ENCODE data around the gene CDK2AP2. TPM values are rescaled to one million over a fixed set of nuclear protein-coding genes. Genes with fewer than 3 reads are reported as not detected.

The CDK2AP2 gene
- total and polyA plus RNA-seq, 9 of the 15 experiments (the other 6 are each of a cell fraction or from before 2014, with no cell fraction given) = 4.4 to 47.4 (median 21.7) TPM

DNA sequence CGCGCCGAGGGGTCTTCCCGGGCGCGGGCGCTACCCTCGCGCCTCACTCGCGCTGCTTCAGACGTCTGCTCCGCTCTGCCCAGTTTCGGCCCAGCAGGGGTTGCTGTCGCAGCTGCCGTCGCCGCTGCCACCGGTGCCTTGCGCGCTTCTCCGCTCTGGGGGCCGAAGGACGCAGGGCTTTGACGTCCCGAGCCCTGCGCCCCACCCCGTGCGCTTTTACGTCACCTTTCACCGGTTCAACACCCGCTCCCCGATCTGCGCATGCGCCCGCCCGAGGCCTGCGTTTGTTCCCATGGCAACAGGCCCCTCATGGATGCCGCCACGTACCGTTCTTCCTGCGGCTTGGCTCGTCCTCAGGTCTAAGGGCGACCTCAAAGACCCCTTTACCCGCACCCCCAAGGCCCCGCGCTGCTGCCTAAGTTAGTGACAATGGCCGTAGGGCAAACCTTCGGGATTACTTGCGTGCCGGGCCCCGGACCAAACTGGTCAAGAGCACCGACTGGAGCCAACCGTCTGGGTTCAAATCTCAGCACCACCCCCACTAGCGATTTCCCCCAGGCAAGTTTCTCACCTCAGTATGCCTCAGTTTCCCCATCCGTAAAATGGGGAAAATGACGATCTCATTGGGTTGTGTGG lies 642 bp upstream of the CDK2AP2 start:
- no peaks in the 10 kb centered on the region for H3K9me3 ChIP-seq (replicated peaks; ENCODE audit: control insufficient read depth, insufficient read depth, low read depth, low read length)
- H3K36me3 ChIP-seq (ENCODE audit: control insufficient read depth, insufficient read depth, low read length) = peaks cover 10% of the 10 kb centered on the region; the same call in 2 of the 3 replicates
- peak overlapping the region; percentile 87 to 99 for H3K9ac ChIP-seq (ENCODE audit: insufficient read depth in 1 of 2, low read depth in 2 of 2, low read length in 2 of 2)
- H3K27ac ChIP-seq (ENCODE audit: extremely low read depth, low read depth, low read length) = peak overlapping the region; percentile 92
- ATAC-seq (peak; percentile 53), DNase-seq (ENCODE audit: extremely low read depth in 1 of 4, low spot score in 3 of 4) (peak; percentile 98 to 100 (median 100)), FAIRE-seq (no peak)
- no peaks in the 10 kb centered on the region for H3K9me1 ChIP-seq (ENCODE audit: control insufficient read depth, insufficient read depth, low read length)
- peak overlapping the region; percentile 97 for H2AFZ ChIP-seq (ENCODE audit: low read depth, low read length)
- H3K4me1 ChIP-seq (replicated peaks in 1 of 2; ENCODE audit: control insufficient read depth in 2 of 2, insufficient read depth in 2 of 2, low read length in 2 of 2) = peaks cover 28 to 54% of the 10 kb centered on the region in 2 experiments
- POLR2A ChIA-PET = interaction anchor here (1.2 kb wide), 1 partner anchor 107 kb away, joined by 4 read pairs; the partner anchor contains the start of gene PPP1CA
- intact Hi-C loops (cut with micrococcal nuclease) = loop anchor here (5.0 kb wide), 4 partner anchors 36 to 151 kb away; partner anchors contain the start of genes GSTP1 and RPS6KB2
- H3K4me2 ChIP-seq (ENCODE audit: insufficient read depth, low read length) = peak overlapping the region; percentile 87
- no peaks in the 10 kb centered on the region for H4K20me1 ChIP-seq (replicated peaks; ENCODE audit: control insufficient read depth, insufficient read depth, low read length)
- no TSS peak for BruUV-seq (replicated peaks)
- in situ Hi-C loops (cut with MboI) = no loop called here
- H3K79me2 ChIP-seq (ENCODE audit: control insufficient read depth, insufficient read depth, low read length) = peaks cover 31% of the 10 kb centered on the region
- H3K27me3 ChIP-seq (ENCODE audit: control insufficient read depth in 2 of 2, insufficient read depth in 2 of 2, low read length in 2 of 2) = no peaks in the 10 kb centered on the region
- peak overlapping the region; percentile 79 for H3K4me3 ChIP-seq
- whole genome bisulfite sequencing (ENCODE audit: insufficient coverage, low coverage, missing lambda C conversion rate) = 1% methylated on average over 43 of the region's 57 CpGs
- CTCF ChIA-PET (ENCODE audit: low intra/inter-chr PET ratio) = no interaction called here
- TF ChIP-seq, protein P1, sequence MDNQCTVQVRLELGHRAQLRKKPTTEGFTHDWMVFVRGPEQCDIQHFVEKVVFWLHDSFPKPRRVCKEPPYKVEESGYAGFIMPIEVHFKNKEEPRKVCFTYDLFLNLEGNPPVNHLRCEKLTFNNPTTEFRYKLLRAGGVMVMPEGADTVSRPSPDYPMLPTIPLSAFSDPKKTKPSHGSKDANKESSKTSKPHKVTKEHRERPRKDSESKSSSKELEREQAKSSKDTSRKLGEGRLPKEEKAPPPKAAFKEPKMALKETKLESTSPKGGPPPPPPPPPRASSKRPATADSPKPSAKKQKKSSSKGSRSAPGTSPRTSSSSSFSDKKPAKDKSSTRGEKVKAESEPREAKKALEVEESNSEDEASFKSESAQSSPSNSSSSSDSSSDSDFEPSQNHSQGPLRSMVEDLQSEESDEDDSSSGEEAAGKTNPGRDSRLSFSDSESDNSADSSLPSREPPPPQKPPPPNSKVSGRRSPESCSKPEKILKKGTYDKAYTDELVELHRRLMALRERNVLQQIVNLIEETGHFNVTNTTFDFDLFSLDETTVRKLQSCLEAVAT (IDR thresholded peaks at IDR 0.05) = no peak
- TF ChIP-seq, protein P2, sequence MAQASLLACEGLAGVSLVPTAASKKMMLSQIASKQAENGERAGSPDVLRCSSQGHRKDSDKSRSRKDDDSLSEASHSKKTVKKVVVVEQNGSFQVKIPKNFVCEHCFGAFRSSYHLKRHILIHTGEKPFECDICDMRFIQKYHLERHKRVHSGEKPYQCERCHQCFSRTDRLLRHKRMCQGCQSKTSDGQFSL (CRISPR knock-in tag; IDR thresholded peaks at IDR 0.05) = no peak
- TF ChIP-seq, protein P2 (tag; IDR thresholded peaks at IDR 0.05) = no peak
- TF ChIP-seq ZNF764 (CRISPR knock-in tag; IDR thresholded peaks at IDR 0.05; ENCODE audit: low read depth) (no peak), ZNF324 (CRISPR knock-in tag; IDR thresholded peaks at IDR 0.05) (no peak), ZNF354B (CRISPR knock-in tag; IDR thresholded peaks at IDR 0.05) (no peak), ZNF384 (IDR thresholded peaks at IDR 0.05; ENCODE audit: low read depth, low read length) (no peak), SREBF2 (CRISPR knock-in tag; IDR thresholded peaks at IDR 0.05) (no peak), SLC30A9 (CRISPR knock-in tag; IDR thresholded peaks at IDR 0.05) (no peak), SRSF9 (IDR thresholded peaks at IDR 0.05; ENCODE audit: borderline replicate concordance, low read depth, low read length) (no peak), ZNF444 (CRISPR knock-in tag; IDR thresholded peaks at IDR 0.05) (no peak), PRPF4 (IDR thresholded peaks at IDR 0.05; ENCODE audit: insufficient read depth, low read depth, low read length, poor library complexity, severe bottlenecking) (no peak), SIX5 (IDR thresholded peaks at IDR 0.05; ENCODE audit: borderline replicate concordance in 1 of 2, insufficient read depth in 1 of 2, low read depth in 1 of 2, low read length in 2 of 2) (no peak)
- TF ChIP-seq, protein P3, sequence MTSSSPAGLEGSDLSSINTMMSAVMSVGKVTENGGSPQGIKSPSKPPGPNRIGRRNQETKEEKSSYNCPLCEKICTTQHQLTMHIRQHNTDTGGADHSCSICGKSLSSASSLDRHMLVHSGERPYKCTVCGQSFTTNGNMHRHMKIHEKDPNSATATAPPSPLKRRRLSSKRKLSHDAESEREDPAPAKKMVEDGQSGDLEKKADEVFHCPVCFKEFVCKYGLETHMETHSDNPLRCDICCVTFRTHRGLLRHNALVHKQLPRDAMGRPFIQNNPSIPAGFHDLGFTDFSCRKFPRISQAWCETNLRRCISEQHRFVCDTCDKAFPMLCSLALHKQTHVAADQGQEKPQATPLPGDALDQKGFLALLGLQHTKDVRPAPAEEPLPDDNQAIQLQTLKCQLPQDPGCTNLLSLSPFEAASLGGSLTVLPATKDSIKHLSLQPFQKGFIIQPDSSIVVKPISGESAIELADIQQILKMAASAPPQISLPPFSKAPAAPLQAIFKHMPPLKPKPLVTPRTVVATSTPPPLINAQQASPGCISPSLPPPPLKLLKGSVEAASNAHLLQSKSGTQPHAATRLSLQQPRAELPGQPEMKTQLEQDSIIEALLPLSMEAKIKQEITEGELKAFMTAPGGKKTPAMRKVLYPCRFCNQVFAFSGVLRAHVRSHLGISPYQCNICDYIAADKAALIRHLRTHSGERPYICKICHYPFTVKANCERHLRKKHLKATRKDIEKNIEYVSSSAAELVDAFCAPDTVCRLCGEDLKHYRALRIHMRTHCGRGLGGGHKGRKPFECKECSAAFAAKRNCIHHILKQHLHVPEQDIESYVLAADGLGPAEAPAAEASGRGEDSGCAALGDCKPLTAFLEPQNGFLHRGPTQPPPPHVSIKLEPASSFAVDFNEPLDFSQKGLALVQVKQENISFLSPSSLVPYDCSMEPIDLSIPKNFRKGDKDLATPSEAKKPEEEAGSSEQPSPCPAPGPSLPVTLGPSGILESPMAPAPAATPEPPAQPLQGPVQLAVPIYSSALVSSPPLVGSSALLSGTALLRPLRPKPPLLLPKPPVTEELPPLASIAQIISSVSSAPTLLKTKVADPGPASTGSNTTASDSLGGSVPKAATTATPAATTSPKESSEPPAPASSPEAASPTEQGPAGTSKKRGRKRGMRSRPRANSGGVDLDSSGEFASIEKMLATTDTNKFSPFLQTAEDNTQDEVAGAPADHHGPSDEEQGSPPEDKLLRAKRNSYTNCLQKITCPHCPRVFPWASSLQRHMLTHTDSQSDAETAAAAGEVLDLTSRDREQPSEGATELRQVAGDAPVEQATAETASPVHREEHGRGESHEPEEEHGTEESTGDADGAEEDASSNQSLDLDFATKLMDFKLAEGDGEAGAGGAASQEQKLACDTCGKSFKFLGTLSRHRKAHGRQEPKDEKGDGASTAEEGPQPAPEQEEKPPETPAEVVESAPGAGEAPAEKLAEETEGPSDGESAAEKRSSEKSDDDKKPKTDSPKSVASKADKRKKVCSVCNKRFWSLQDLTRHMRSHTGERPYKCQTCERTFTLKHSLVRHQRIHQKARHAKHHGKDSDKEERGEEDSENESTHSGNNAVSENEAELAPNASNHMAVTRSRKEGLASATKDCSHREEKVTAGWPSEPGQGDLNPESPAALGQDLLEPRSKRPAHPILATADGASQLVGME (CRISPR knock-in tag; IDR thresholded peaks at IDR 0.05) = 0 out of 2 replicates have a peak, but pooled peaks have one; percentile 61
